Adipocyte (in vitro differentiated cells): ENCODE measurements around the gene FANCD2.
A peak's percentile ranks its signal among the peaks of the same experiment; 100 is the strongest.
"Not testable (repeated sequence)": the region's sequence is repeated elsewhere in the genome, so short reads cannot be mapped to it uniquely, and the experiment has no call there.

Experiments used
- DNase-seq: peaks from one replicate; pipeline ENCODE4 v3.0.0-alpha.2; 2015; ENCODE audit warnings: low read depth
- H3K27me3 ChIP-seq: replicated peaks from 2 replicates; pipeline ENCODE4 v1.7.0; 2013; ENCODE audit warnings: mild to moderate bottlenecking, low read length, moderate library complexity; ENCODE audit not compliant: control insufficient read depth, insufficient read depth
- H3K36me3 ChIP-seq: 2 replicates; pipeline ENCODE4 v1.7.0; 2013; ENCODE audit warnings: low read length, mild to moderate bottlenecking, moderate library complexity; ENCODE audit not compliant: control insufficient read depth, insufficient read depth, severe bottlenecking
- H3K4me1 ChIP-seq: 2 replicates; pipeline ENCODE4 v1.7.0; 2013; ENCODE audit warnings: mild to moderate bottlenecking, low read length, moderate library complexity; ENCODE audit not compliant: control insufficient read depth, insufficient read depth
- H3K4me3 ChIP-seq: 2 replicates; pipeline ENCODE4 v1.7.0; 2013; ENCODE audit warnings: mild to moderate bottlenecking, low read length, moderate library complexity
- H3K9ac ChIP-seq: 2 replicates; pipeline ENCODE4 v1.7.0; 2013; ENCODE audit warnings: mild to moderate bottlenecking, low read length, moderate library complexity
- H3K9me3 ChIP-seq: 2 replicates; pipeline ENCODE4 v1.7.0; 2013; ENCODE audit warnings: mild to moderate bottlenecking, low read length, moderate library complexity; ENCODE audit not compliant: control insufficient read depth

FANCD2 gene

GRCh38 chr3:10006048-10006761, 20.0 kb upstream of the FANCD2 start:
- H3K4me1 ChIP-seq, result peaks cover 13% of the 10 kb centered on the region
- H3K4me3 ChIP-seq, result no peak overlapping the region
- no peak overlapping the region for H3K9ac ChIP-seq
- DNase-seq, result no peak
- no peaks in the 10 kb centered on the region for H3K36me3 ChIP-seq
- no peaks in the 10 kb centered on the region for H3K9me3 ChIP-seq
- H3K27me3 ChIP-seq, result no peaks in the 10 kb centered on the region

GRCh38 chr3:10006762-10007090, 19.5 kb upstream of the FANCD2 start:
- peaks cover 18% of the 10 kb centered on the region for H3K4me1 ChIP-seq

GRCh38 chr3:10007126-10007782, 19.0 kb upstream of the FANCD2 start:
- H3K4me3 ChIP-seq, result no peak overlapping the region
- DNase-seq, result no peak
- H3K27me3 ChIP-seq, result no peaks in the 10 kb centered on the region
- H3K9me3 ChIP-seq, result no peaks in the 10 kb centered on the region
- H3K4me1 ChIP-seq, result peaks cover 20% of the 10 kb centered on the region
- no peaks in the 10 kb centered on the region for H3K36me3 ChIP-seq
- H3K9ac ChIP-seq, result no peak overlapping the region

More at GRCh38 chr3:10006762-10007090, 19.5 kb upstream of the FANCD2 start:
- H3K9me3 ChIP-seq, result no peaks in the 10 kb centered on the region
- no peak overlapping the region for H3K9ac ChIP-seq
- no peaks in the 10 kb centered on the region for H3K27me3 ChIP-seq
- no peak for DNase-seq
- H3K4me3 ChIP-seq, result no peak overlapping the region
- H3K36me3 ChIP-seq, result no peaks in the 10 kb centered on the region

GRCh38 chr3:10008216-10008587, 18.0 kb upstream of the FANCD2 start:
- not testable (repeated sequence) for H3K36me3 ChIP-seq, H3K9me3 ChIP-seq, H3K4me3 ChIP-seq, DNase-seq, H3K27me3 ChIP-seq, H3K9ac ChIP-seq
- H3K4me1 ChIP-seq, result peaks cover 20% of the 10 kb centered on the region

GRCh38 chr3:10008588-10009344, 17.5 kb upstream of the FANCD2 start:
- Histone ChIP-seq H3K36me3 (no peaks in the 10 kb centered on the region), H3K27me3 (no peaks in the 10 kb centered on the region), H3K4me3 (peak overlapping the region; percentile 76), H3K9ac (peak overlapping the region; percentile 62), H3K4me1 (peaks cover 20% of the 10 kb centered on the region), H3K9me3 (no peaks in the 10 kb centered on the region)
- peak; percentile 94 for DNase-seq

GRCh38 chr3:10010421-10010877, 15.8 kb upstream of the FANCD2 start:
- no peaks in the 10 kb centered on the region for H3K9me3 ChIP-seq
- H3K36me3 ChIP-seq, result no peaks in the 10 kb centered on the region
- DNase-seq, result no peak
- peak overlapping the region; percentile 90 for H3K4me3 ChIP-seq
- peaks cover 26% of the 10 kb centered on the region for H3K4me1 ChIP-seq
- peak overlapping the region; percentile 93 for H3K9ac ChIP-seq
- H3K27me3 ChIP-seq, result no peaks in the 10 kb centered on the region

- no peaks in the 10 kb centered on the region for H3K27me3 ChIP-seq
- DNase-seq, result peak; percentile 96
- peak overlapping the region; percentile 90 for H3K4me3 ChIP-seq
- peak overlapping the region; percentile 93 for H3K9ac ChIP-seq
- no peaks in the 10 kb centered on the region for H3K36me3 ChIP-seq
- H3K9me3 ChIP-seq, result no peaks in the 10 kb centered on the region
- H3K4me1 ChIP-seq, result peaks cover 28% of the 10 kb centered on the region
Measured at GRCh38 chr3:10010878-10011465, 15.3 kb upstream of the FANCD2 start.

GRCh38 chr3:10011631-10012030, 14.6 kb upstream of the FANCD2 start:
- H3K27me3 ChIP-seq, result no peaks in the 10 kb centered on the region
- H3K36me3 ChIP-seq, result no peaks in the 10 kb centered on the region
- peaks cover 34% of the 10 kb centered on the region for H3K4me1 ChIP-seq
- DNase-seq, result no peak
- H3K9me3 ChIP-seq, result no peaks in the 10 kb centered on the region
- H3K9ac ChIP-seq, result no peak overlapping the region
- H3K4me3 ChIP-seq, result peak overlapping the region; percentile 71

- Histone ChIP-seq H3K4me1 (peaks cover 34% of the 10 kb centered on the region), H3K27me3 (no peaks in the 10 kb centered on the region), H3K9me3 (no peaks in the 10 kb centered on the region), H3K9ac (no peak overlapping the region), H3K4me3 (no peak overlapping the region), H3K36me3 (no peaks in the 10 kb centered on the region)
- DNase-seq, result no peak
Measured at GRCh38 chr3:10012106-10012505, 14.1 kb upstream of the FANCD2 start.

GRCh38 chr3:10015461-10015904, 10.8 kb upstream of the FANCD2 start:
- Histone ChIP-seq H3K9ac (peak overlapping the region; percentile 76), H3K27me3 (no peaks in the 10 kb centered on the region), H3K9me3 (no peaks in the 10 kb centered on the region), H3K4me3 (peak overlapping the region; percentile 33), H3K4me1 (peaks cover 37% of the 10 kb centered on the region), H3K36me3 (peaks cover 17% of the 10 kb centered on the region)
- peak; percentile 96 for DNase-seq
